T-cell (primary cell): ENCODE results near the gene EPS8L2. TPM values are rescaled to one million over a fixed set of nuclear protein-coding genes. Genes with fewer than 3 reads are reported as not detected.
A peak's percentile ranks its signal among the peaks of the same experiment; 100 is the strongest.

Experiments
- ATAC-seq, 4 experiments: fragments of 200-7000 bp in 3 of 4; fragments of 150-1000 bp in 1 of 4; cut with Tn5 transposase; replicated peaks in 1 of 4; 1 replicate in 3 of 4; 2 replicates in 1 of 4; pipeline ENCODE4 v1.10.0; 2021; ENCODE audit warnings: moderate library complexity in 3 of 4, mild to moderate bottlenecking in 2 of 4, moderate number of reproducible peaks in 1 of 4
- CTCF ChIA-PET, 2 donors: fragments of 300-600 bp; sonication (Branson Sonifier 250); formaldehyde crosslinking; loops; one replicate each; lab custom pipeline; 2022; ENCODE audit warnings: antibody characterized with exemption in 2 of 2; lab: Charles Lee
- POLR2A ChIA-PET, 2 donors: fragments of 300-600 bp; sonication (Branson Sonifier 250); formaldehyde crosslinking; loops; one replicate each; lab custom pipeline; 2022; ENCODE audit warnings: antibody characterized with exemption in 2 of 2; lab: Charles Lee
- DNase-seq, 35 experiments: peaks; one replicate each; pipeline versions ENCODE4 v3.0.0 to v3.0.0-alpha.2; 2013 to 2023
- H3K27ac ChIP-seq: one replicate; pipeline ENCODE4 v1.5.1; 2013; ENCODE audit warnings: low read length
- H3K27me3 ChIP-seq, 2 experiments: replicated peaks in 1 of 2; 1 replicate in 1 of 2; 2 replicates in 1 of 2; pipeline versions ENCODE4 v1.6.1 to v1.7.0; 2013; ENCODE audit warnings: low read length in 1 of 2, mixed read lengths in 1 of 2; ENCODE audit not compliant: control insufficient read depth in 2 of 2, insufficient read depth in 2 of 2; ENCODE audit errors: extremely low read depth in 1 of 2
- H3K36me3 ChIP-seq, 2 donors: 1 replicate in 1 of 2; 2 replicates in 1 of 2; pipeline versions ENCODE4 v1.6.1 to v1.7.0; 2013; ENCODE audit warnings: low read length in 1 of 2; ENCODE audit not compliant: control insufficient read depth in 2 of 2, insufficient read depth in 1 of 2; ENCODE audit errors: extremely low read depth in 1 of 2
- H3K4me1 ChIP-seq, 2 experiments: 1 replicate in 1 of 2; 2 replicates in 1 of 2; pipeline versions ENCODE4 v1.6.1 to v1.7.0; 2013; ENCODE audit warnings: low read length in 2 of 2, mixed read lengths in 1 of 2; ENCODE audit not compliant: insufficient read depth in 2 of 2, control insufficient read depth in 1 of 2; ENCODE audit errors: extremely low read depth in 1 of 2
- H3K4me3 ChIP-seq, 2 donors: 1 replicate in 1 of 2; 2 replicates in 1 of 2; pipeline versions ENCODE4 v1.5.1 to v1.7.0; 2013; ENCODE audit warnings: mild to moderate bottlenecking in 2 of 2, low read length in 1 of 2, moderate library complexity in 1 of 2; ENCODE audit not compliant: control insufficient read depth in 1 of 2; ENCODE audit errors: extremely low read depth in 1 of 2
- H3K9me3 ChIP-seq: 2 replicates; pipeline ENCODE4 v1.7.0; 2013
- H3K27ac Mint-ChIP-seq, 2 donors: one replicate each; pipeline ENCODE4 v1.8.0; 2020 to 2021; ENCODE audit warnings: mild to moderate bottlenecking in 2 of 2, mixed read lengths in 2 of 2
- H3K27me3 Mint-ChIP-seq, 2 donors: one replicate each; pipeline ENCODE4 v1.8.0; 2021 to 2022; ENCODE audit warnings: mixed read lengths in 2 of 2
- H3K36me3 Mint-ChIP-seq: one replicate; pipeline ENCODE4 v1.8.0; 2021; ENCODE audit warnings: mixed read lengths
- H3K4me1 Mint-ChIP-seq, 3 donors: one replicate each; pipeline ENCODE4 v1.8.0; 2020 to 2022; ENCODE audit warnings: mixed read lengths in 3 of 3, mild to moderate bottlenecking in 1 of 3
- H3K4me3 Mint-ChIP-seq, 3 donors: one replicate each; pipeline ENCODE4 v1.8.0; 2020 to 2022; ENCODE audit warnings: mild to moderate bottlenecking in 3 of 3, mixed read lengths in 3 of 3, moderate library complexity in 3 of 3
- H3K9me3 Mint-ChIP-seq, 3 donors: one replicate each; pipeline ENCODE4 v1.8.0; 2020 to 2022; ENCODE audit warnings: mixed read lengths in 3 of 3
- WGBS: methylation state at CpG from one replicate; pipeline ENCODE4 v1.1.5; 2013; ENCODE audit warnings: missing lambda C conversion rate; ENCODE audit not compliant: insufficient coverage; 5-methylcytosine and 5-hydroxymethylcytosine counted together
- total RNA-seq, 35 experiments: library from RNA in 6 of 35; stranded (reverse) in 6 of 35; fragments of 120-200 nt in 1 of 35; gene quantifications; one replicate each; pipeline versions ENCODE4 v1.2.1 to v1.2.4 and lab custom pipeline; 2013 to 2026

The EPS8L2 gene
- total RNA-seq, 5 donors from 2014 or later (not counting 1 experiment from before 2014, with no cell fraction given), result 7.5 to 18.5 (median 14.6) TPM

GRCh38 chr11:678297-678696 is 27.7 kb upstream of the EPS8L2 start:
- Histone ChIP-seq H3K4me3 (no peak overlapping the region), H3K27ac (no peak overlapping the region), H3K4me1 (no peaks in the 10 kb centered on the region), H3K36me3 (peaks cover 27 to 42% of the 10 kb centered on the region in 2 donors), H3K9me3 (no peaks in the 10 kb centered on the region), H3K27me3 (no peaks in the 10 kb centered on the region)
- CTCF ChIA-PET, result no interaction called here
- Mint-ChIP-seq H3K27me3 (no peaks in the 10 kb centered on the region), H3K27ac (no peak overlapping the region), H3K36me3 (peaks cover 37% of the 10 kb centered on the region), H3K4me1 (no peaks in the 10 kb centered on the region), H3K9me3 (no peaks in the 10 kb centered on the region), H3K4me3 (no peak overlapping the region)
- POLR2A ChIA-PET, result no interaction called here
- no peak for DNase-seq
- 96% methylated on average over 3 of the region's 3 CpGs for WGBS
- ATAC-seq, result no peak

- Histone ChIP-seq H3K27me3 (no peaks in the 10 kb centered on the region), H3K36me3 (peaks cover 20 to 40% of the 10 kb centered on the region in 2 donors), H3K4me3 (no peak overlapping the region), H3K4me1 (no peaks in the 10 kb centered on the region), H3K27ac (no peak overlapping the region), H3K9me3 (no peaks in the 10 kb centered on the region)
- ATAC-seq (peak in 1 of 4 experiments; percentile 22), DNase-seq (no peak)
- Mint-ChIP-seq H3K27me3 (no peaks in the 10 kb centered on the region), H3K9me3 (no peaks in the 10 kb centered on the region), H3K4me3 (no peak overlapping the region), H3K27ac (no peak overlapping the region), H3K36me3 (peaks cover 38% of the 10 kb centered on the region), H3K4me1 (no peaks in the 10 kb centered on the region)
- WGBS, result 95% methylated on average over 35 of the region's 36 CpGs
- POLR2A ChIA-PET, result interaction anchor here in 1 of 2 donors (0.6 kb wide), 1 partner anchor 8 kb away, joined by 12 read pairs; no protein-coding TSS in a partner anchor
- CTCF ChIA-PET, result no interaction called here
Measured at GRCh38 chr11:679271-680207, 26.5 kb upstream of the EPS8L2 start.

- Mint-ChIP-seq H3K27me3 (no peaks in the 10 kb centered on the region), H3K4me3 (no peak overlapping the region), H3K9me3 (no peaks in the 10 kb centered on the region), H3K36me3 (peaks cover 41% of the 10 kb centered on the region), H3K27ac (peak overlapping the region in 1 of 2 donors; percentile 39), H3K4me1 (no peaks in the 10 kb centered on the region)
- Histone ChIP-seq H3K27ac (no peak overlapping the region), H3K36me3 (peaks cover 17 to 39% of the 10 kb centered on the region in 2 donors), H3K9me3 (no peaks in the 10 kb centered on the region), H3K27me3 (no peaks in the 10 kb centered on the region), H3K4me3 (no peak overlapping the region), H3K4me1 (no peaks in the 10 kb centered on the region)
- ChIA-PET CTCF (interaction anchor here in 1 of 2 donors (0.5 kb wide), 1 partner anchor 78 kb away, joined by 4 read pairs; no protein-coding TSS in a partner anchor), POLR2A (interaction anchor here in 1 of 2 donors (0.6 kb wide), 1 partner anchor 9 kb away, joined by 12 read pairs; no protein-coding TSS in a partner anchor)
- 97% methylated on average over 19 of the region's 19 CpGs for WGBS
- DNase-seq, result no peak
- ATAC-seq, result peak in 1 of 4 experiments; percentile 15
Measured at GRCh38 chr11:680476-680875, 25.6 kb upstream of the EPS8L2 start.

- Mint-ChIP-seq H3K27me3 (no peaks in the 10 kb centered on the region), H3K4me3 (no peak overlapping the region), H3K4me1 (no peaks in the 10 kb centered on the region), H3K9me3 (no peaks in the 10 kb centered on the region), H3K27ac (peak overlapping the region in 1 of 2 donors; percentile 39), H3K36me3 (peaks cover 41% of the 10 kb centered on the region)
- peak in 1 of 35 experiments; percentile 18 for DNase-seq
- Histone ChIP-seq H3K27me3 (no peaks in the 10 kb centered on the region), H3K4me1 (no peaks in the 10 kb centered on the region), H3K4me3 (no peak overlapping the region), H3K36me3 (peaks cover 16 to 41% of the 10 kb centered on the region in 2 donors), H3K27ac (no peak overlapping the region), H3K9me3 (no peaks in the 10 kb centered on the region)
- 81% methylated on average over 8 of the region's 13 CpGs for whole genome bisulfite sequencing
- ATAC-seq, result peak in 1 of 4 experiments; percentile 37
- CTCF ChIA-PET, result interaction anchor here (0.5 to 0.7 kb wide), 2 partner anchors 16 to 77 kb away, joined by 3 to 4 read pairs; no protein-coding TSS in a partner anchor
- POLR2A ChIA-PET, result interaction anchor here in 1 of 2 donors (0.7 kb wide), 1 partner anchor 10 kb away, joined by 3 read pairs; no protein-coding TSS in a partner anchor
Measured at GRCh38 chr11:680970-681369, 25.1 kb upstream of the EPS8L2 start.

GRCh38 chr11:686451-687243 is 19.4 kb upstream of the EPS8L2 start:
- Histone ChIP-seq H3K36me3 (peaks cover 22 to 56% of the 10 kb centered on the region in 2 donors), H3K4me1 (peaks cover 12 to 24% of the 10 kb centered on the region in 2 experiments), H3K9me3 (no peaks in the 10 kb centered on the region), H3K4me3 (no peak overlapping the region), H3K27ac (no peak overlapping the region), H3K27me3 (no peaks in the 10 kb centered on the region)
- no peaks in the 10 kb centered on the region for H3K9me3 Mint-ChIP-seq
- DNase-seq (no peak), ATAC-seq (no peak)
- no peak overlapping the region for H3K27ac Mint-ChIP-seq
- WGBS, result 92% methylated on average over 24 of the region's 30 CpGs
- no peak overlapping the region for H3K4me3 Mint-ChIP-seq
- peaks cover 14 to 15% (median 15%) of the 10 kb centered on the region in 3 donors for H3K4me1 Mint-ChIP-seq
- H3K27me3 Mint-ChIP-seq, result no peaks in the 10 kb centered on the region
- CTCF ChIA-PET, result interaction anchor here in 1 of 2 donors (0.7 kb wide), 1 partner anchor 50 kb away, joined by 7 read pairs; no protein-coding TSS in a partner anchor
- POLR2A ChIA-PET, result no interaction called here
- peaks cover 43% of the 10 kb centered on the region for H3K36me3 Mint-ChIP-seq

GRCh38 chr11:687751-688150 is 18.3 kb upstream of the EPS8L2 start:
- no peaks in the 10 kb centered on the region for H3K27me3 Mint-ChIP-seq
- ATAC-seq (no peak), DNase-seq (no peak)
- Histone ChIP-seq H3K27ac (no peak overlapping the region), H3K9me3 (no peaks in the 10 kb centered on the region), H3K27me3 (no peaks in the 10 kb centered on the region), H3K4me1 (peaks cover 19 to 34% of the 10 kb centered on the region in 2 experiments), H3K4me3 (no peak overlapping the region), H3K36me3 (peaks cover 20 to 53% of the 10 kb centered on the region in 2 donors)
- peaks cover 24 to 25% (median 24%) of the 10 kb centered on the region in 3 donors for H3K4me1 Mint-ChIP-seq
- WGBS, result 100% methylated on average over 4 of the region's 13 CpGs
- peaks cover 36% of the 10 kb centered on the region for H3K36me3 Mint-ChIP-seq
- ChIA-PET CTCF (no interaction called here), POLR2A (no interaction called here)
- H3K9me3 Mint-ChIP-seq, result no peaks in the 10 kb centered on the region
- no peak overlapping the region for H3K27ac Mint-ChIP-seq
- no peak overlapping the region for H3K4me3 Mint-ChIP-seq
